OCI-LY3 (cell line): ENCODE results near the gene KIF6.
A peak's percentile ranks its signal among the peaks of the same experiment; 100 is the strongest.

ENCODE experiments used
- H2AFZ ChIP-seq: fragments of 200-600, 300-600 bp; shearing (Covaris generic); 2 replicates; pipeline ENCODE4 v1.6.0; 2014; ENCODE audit warnings: antibody characterized with exemption, low read depth, low read length
- H3K27ac ChIP-seq: fragments of 200-600, 300-600 bp; sonication (generic); 2 replicates; pipeline ENCODE4 v1.5.1; 2014; ENCODE audit warnings: mild to moderate bottlenecking, low read length, moderate library complexity, mixed read lengths
- H3K27me3 ChIP-seq: fragments of 200-600, 300-600 bp; sonication (generic); 2 replicates; pipeline ENCODE4 v1.6.1; 2014; ENCODE audit warnings: low read depth, low read length, mixed read lengths
- H3K36me3 ChIP-seq: fragments of 200-600, 300-600 bp; sonication (generic); replicated peaks from 2 replicates; pipeline ENCODE3; 2014; ENCODE audit warnings: low read depth, low read length, mixed read lengths
- H3K4me1 ChIP-seq: fragments of 300-600, 200-600 bp; sonication (generic); 2 replicates; pipeline ENCODE4 v1.6.1; 2014; ENCODE audit warnings: low read length, mixed read lengths
- H3K4me2 ChIP-seq: fragments of 200-600, 300-600 bp; sonication (generic); 2 replicates; pipeline ENCODE4 v1.6.1; 2014; ENCODE audit warnings: low read length, mixed read lengths
- H3K4me3 ChIP-seq: fragments of 300-600, 200-600 bp; sonication (generic); 2 replicates; pipeline ENCODE4 v1.5.1; 2014; ENCODE audit warnings: antibody characterized with exemption, mild to moderate bottlenecking, low read length, moderate library complexity
- H3K79me2 ChIP-seq: fragments of 300-600, 200-600 bp; shearing (Covaris generic); 2 replicates; pipeline ENCODE4 v1.6.1; 2014; ENCODE audit warnings: mild to moderate bottlenecking, low read length, mixed read lengths
- H3K9ac ChIP-seq: fragments of 300-600, 200-600 bp; shearing (Covaris generic); 2 replicates; pipeline ENCODE4 v1.6.0; 2014; ENCODE audit warnings: mild to moderate bottlenecking, low read length, moderate library complexity
- H3K9me3 ChIP-seq: fragments of 200-600, 300-600 bp; shearing (Covaris generic); 2 replicates; pipeline ENCODE4 v1.6.1; 2014; ENCODE audit warnings: low read length, mixed read lengths; ENCODE audit not compliant: insufficient read depth
- H4K20me1 ChIP-seq: fragments of 200-600, 300-600 bp; sonication (generic); 2 replicates; pipeline ENCODE4 v1.6.1; 2016; ENCODE audit warnings: low read length, mixed read lengths; ENCODE audit not compliant: insufficient read depth
- CTCF ChIP-seq: fragments of 200-600, 300-600 bp; sonication (generic); IDR thresholded peaks from 2 replicates; pipeline ENCODE4 v1.5.1; 2014; ENCODE audit warnings: antibody characterized with exemption, low read length, low read depth
- EZH2phosphoT487 ChIP-seq: fragments of 200-600 bp; shearing (Covaris generic); IDR thresholded peaks from 2 replicates; pipeline ENCODE4 v1.6.1; 2018; ENCODE audit warnings: antibody characterized with exemption, mixed run types, low read depth

The KIF6 gene

GRCh38 chr6:39416728-39417127, 308.5 kb downstream of the KIF6 start:
- H3K4me2 ChIP-seq, result no peak overlapping the region
- no peak overlapping the region for H3K27ac ChIP-seq

GRCh38 chr6:39416026-39416425, 309.2 kb downstream of the KIF6 start:
- Histone ChIP-seq H3K9ac (no peak overlapping the region), H3K27ac (no peak overlapping the region)

More at GRCh38 chr6:39416728-39417127, 308.5 kb downstream of the KIF6 start:
- TF ChIP-seq EZH2phosphoT487 (no peak), CTCF (no peak)
- H2AFZ ChIP-seq, result no peak overlapping the region
- H3K4me1 ChIP-seq, result peaks cover 8% of the 10 kb centered on the region
- no peaks in the 10 kb centered on the region for H3K27me3 ChIP-seq
- no peaks in the 10 kb centered on the region for H4K20me1 ChIP-seq
- H3K9me3 ChIP-seq, result no peaks in the 10 kb centered on the region
- H3K9ac ChIP-seq, result no peak overlapping the region
- no peaks in the 10 kb centered on the region for H3K79me2 ChIP-seq
- no peak overlapping the region for H3K4me3 ChIP-seq
- H3K36me3 ChIP-seq, result no peaks in the 10 kb centered on the region

GRCh38 chr6:39415482-39415881, 309.7 kb downstream of the KIF6 start:
- Histone ChIP-seq H3K9me3 (no peaks in the 10 kb centered on the region), H4K20me1 (no peaks in the 10 kb centered on the region), H3K4me3 (no peak overlapping the region), H3K79me2 (no peaks in the 10 kb centered on the region), H3K27ac (no peak overlapping the region), H3K9ac (no peak overlapping the region), H3K36me3 (no peaks in the 10 kb centered on the region), H2AFZ (no peak overlapping the region), H3K4me2 (no peak overlapping the region), H3K4me1 (peaks cover 8% of the 10 kb centered on the region), H3K27me3 (no peaks in the 10 kb centered on the region)
- no peak for TF ChIP-seq CTCF
- no peak for TF ChIP-seq EZH2phosphoT487

More at GRCh38 chr6:39416026-39416425, 309.2 kb downstream of the KIF6 start:
- no peaks in the 10 kb centered on the region for H3K9me3 ChIP-seq
- no peak overlapping the region for H3K4me3 ChIP-seq
- no peaks in the 10 kb centered on the region for H3K79me2 ChIP-seq
- no peak overlapping the region for H2AFZ ChIP-seq
- no peaks in the 10 kb centered on the region for H4K20me1 ChIP-seq
- H3K27me3 ChIP-seq, result no peaks in the 10 kb centered on the region
- peaks cover 8% of the 10 kb centered on the region for H3K4me1 ChIP-seq
- no peak overlapping the region for H3K4me2 ChIP-seq
- no peaks in the 10 kb centered on the region for H3K36me3 ChIP-seq
- TF ChIP-seq CTCF (0 out of 2 replicates have a peak, but pooled peaks have one; percentile 5), EZH2phosphoT487 (no peak)

DNA sequence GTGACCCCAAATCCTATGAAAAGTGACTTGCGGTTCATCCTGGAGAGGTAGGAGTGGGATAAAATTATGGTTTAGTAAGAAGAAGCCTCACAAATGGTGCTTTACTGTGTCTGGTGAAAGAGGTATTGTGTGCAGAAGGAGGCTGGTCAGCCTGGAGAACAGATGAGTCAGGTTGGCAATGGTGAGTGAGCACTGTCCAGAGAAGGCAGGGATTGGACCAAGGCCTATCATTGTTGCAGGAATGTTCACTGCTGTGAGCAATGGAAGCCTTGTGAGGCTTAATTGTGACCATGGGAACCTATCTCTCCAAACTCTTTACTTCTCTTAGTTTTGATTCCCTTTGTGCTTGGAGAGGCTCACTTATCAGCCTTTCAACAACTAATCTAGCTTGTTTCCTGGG, 313.7 kb downstream of the KIF6 start:
- no peak overlapping the region for H2AFZ ChIP-seq
- no peaks in the 10 kb centered on the region for H3K9me3 ChIP-seq
- no peak overlapping the region for H3K4me2 ChIP-seq
- no peaks in the 10 kb centered on the region for H3K4me1 ChIP-seq
- H3K4me3 ChIP-seq, result no peak overlapping the region
- no peaks in the 10 kb centered on the region for H3K79me2 ChIP-seq
- no peak overlapping the region for H3K9ac ChIP-seq
- H3K36me3 ChIP-seq, result no peaks in the 10 kb centered on the region
- TF ChIP-seq EZH2phosphoT487 (no peak), CTCF (no peak)
- no peaks in the 10 kb centered on the region for H3K27me3 ChIP-seq
- no peak overlapping the region for H3K27ac ChIP-seq
- H4K20me1 ChIP-seq, result no peaks in the 10 kb centered on the region
